ENCODE measurements around the gene LMAN1L. TPM values are rescaled to one million over a fixed set of nuclear protein-coding genes. Genes with fewer than 3 reads are reported as not detected.

LMAN1L gene
- total and polyA plus RNA-seq, 2 of the 4 experiments (the other 2 are of a cell fraction): not detected

GRCh38 chr15:74836846-74837245 is 24.2 kb downstream of the LMAN1L start:
- dilution Hi-C loops (cut with HindIII; ENCODE audit: low sequenced_read_pairs, unreplicated experiment) (no loop called here), intact Hi-C loops (cut with micrococcal nuclease) (no loop called here), in situ Hi-C loops (cut with MboI; ENCODE audit: low sequenced_read_pairs) (no loop called here)
- Histone ChIP-seq H3K9ac (ENCODE audit: low read depth, low read length) (no peak overlapping the region), H3K23ac (ENCODE audit: low read depth, low read length) (no peak overlapping the region), H3K79me1 (ENCODE audit: low read depth in 1 of 2, low read length in 2 of 2) (peaks cover 0 to 5% of the 10 kb centered on the region in 2 experiments; a peak in 1 of 4 replicates), H3K4me3 (ENCODE audit: insufficient read depth, low read depth, low read length) (no peak overlapping the region), H2AFZ (replicated peaks; ENCODE audit: low read length, poor library complexity) (no peak overlapping the region), H3K56ac (ENCODE audit: extremely low read depth, insufficient read depth, low read length) (no peak overlapping the region), H2AK5ac (ENCODE audit: low read depth, low read length) (no peak overlapping the region), H2AK9ac (replicated peaks; ENCODE audit: low read depth, low read length, poor library complexity) (no peak overlapping the region), H2BK120ac (ENCODE audit: low read depth, low read length) (no peak overlapping the region), H3K27me3 (ENCODE audit: control insufficient read depth, insufficient read depth, low read length) (no peaks in the 10 kb centered on the region), H2BK20ac (ENCODE audit: low read depth, low read length) (no peak overlapping the region), H4K5ac (ENCODE audit: low read depth, low read length) (no peak overlapping the region), H3K4me2 (ENCODE audit: low read depth, low read length) (no peak overlapping the region), H3K18ac (ENCODE audit: low read depth, low read length) (no peak overlapping the region), H3K9me1 (ENCODE audit: insufficient read depth, low read length) (no peaks in the 10 kb centered on the region), H3K14ac (replicated peaks; ENCODE audit: low read depth, low read length) (no peak overlapping the region), H4K91ac (ENCODE audit: insufficient read depth, low read depth, low read length) (no peak overlapping the region), H2BK5ac (ENCODE audit: low read depth, low read length, poor library complexity, severe bottlenecking) (no peak overlapping the region), H4K20me1 (ENCODE audit: insufficient read depth, low read length) (no peaks in the 10 kb centered on the region), H3K4ac (ENCODE audit: low read depth, low read length) (no peak overlapping the region), H3K36me3 (ENCODE audit: control insufficient read depth, insufficient read depth, low read length) (peaks cover 3% of the 10 kb centered on the region; the same call in 1 of the 2 replicates), H3K4me1 (ENCODE audit: control insufficient read depth, insufficient read depth, low read length) (no peaks in the 10 kb centered on the region; the same call in 1 of the 2 replicates), H2BK15ac (ENCODE audit: low read depth, low read length) (no peak overlapping the region), H4K8ac (ENCODE audit: low read depth in 2 of 2, low read length in 2 of 2) (no peak overlapping the region), H3K27ac (ENCODE audit: insufficient read depth, low read length) (no peak overlapping the region), H3K9me3 (ENCODE audit: control insufficient read depth, insufficient read depth, low read length) (no peaks in the 10 kb centered on the region)
- ChIA-PET POLR2A (ENCODE audit: unreplicated experiment) (no interaction called here), CTCF (no interaction called here)
- 90% methylated on average over 5 of the region's 7 CpGs; no CpG with 5 or more reads in 1 of the 2 experiments for WGBS, 2 experiments (ENCODE audit: extremely low coverage in 2 of 2, insufficient read length in 1 of 2)
- no peak for TF ChIP-seq ELK1 (IDR thresholded peaks at IDR 0.05; ENCODE audit: borderline replicate concordance, low read depth, low read length)
- no peak for TF ChIP-seq CHD1 (IDR thresholded peaks at IDR 0.05; ENCODE audit: low read depth, low read length)
- TF ChIP-seq NFE2L2 (IDR thresholded peaks at IDR 0.05; ENCODE audit: low read depth, low read length): no peak
- TF ChIP-seq POLR2A (IDR thresholded peaks at IDR 0.05; ENCODE audit: low read depth, low read length): no peak
- TF ChIP-seq RFX5 (IDR thresholded peaks at IDR 0.05; ENCODE audit: low read depth, low read length): no peak
- no peak for TF ChIP-seq FOS (IDR thresholded peaks at IDR 0.05; ENCODE audit: low read depth, low read length)
- no peak for TF ChIP-seq CEBPB (IDR thresholded peaks at IDR 0.05; ENCODE audit: low read depth, low read length)
- TF ChIP-seq RCOR1 (IDR thresholded peaks at IDR 0.05; ENCODE audit: insufficient replicate concordance, low read length): no peak
- no peak for TF ChIP-seq BHLHE40 (IDR thresholded peaks at IDR 0.05; ENCODE audit: low read depth, low read length)
- no peak for TF ChIP-seq USF2 (IDR thresholded peaks at IDR 0.05; ENCODE audit: low read depth, low read length)
- no peak for TF ChIP-seq MXI1 (IDR thresholded peaks at IDR 0.05; ENCODE audit: borderline replicate concordance, low read depth, low read length)
- TF ChIP-seq MAFK (IDR thresholded peaks at IDR 0.05; ENCODE audit: low read depth, low read length): no peak
- no peak for TF ChIP-seq SMC3 (IDR thresholded peaks at IDR 0.05; ENCODE audit: low read depth, low read length)
- no peak for TF ChIP-seq MAZ (IDR thresholded peaks at IDR 0.05; ENCODE audit: borderline replicate concordance, low read depth, low read length)
- TF ChIP-seq CTCF (conservative IDR thresholded peaks at IDR 0.05; ENCODE audit: low read depth, low read length): no peak
- no peak for TF ChIP-seq RAD21 (IDR thresholded peaks at IDR 0.05; ENCODE audit: low read length)
- no peak for ATAC-seq (ENCODE audit: low read depth)
- BruUV-seq (replicated peaks): no TSS peak
- DNase-seq: no peak

Measured in IMR-90 (cell line).